ENCODE measurements around the gene CUEDC1. TPM values are rescaled to one million over a fixed set of nuclear protein-coding genes. Genes with fewer than 3 reads are reported as not detected.

The CUEDC1 gene
- total RNA-seq, 1 donor from 2014 or later = 3.9 TPM

GRCh38 chr17:57915985-57916757, 39.0 kb downstream of the CUEDC1 start:
- no peak for DNase-seq (ENCODE audit: low read depth in 2 of 2)

DNA sequence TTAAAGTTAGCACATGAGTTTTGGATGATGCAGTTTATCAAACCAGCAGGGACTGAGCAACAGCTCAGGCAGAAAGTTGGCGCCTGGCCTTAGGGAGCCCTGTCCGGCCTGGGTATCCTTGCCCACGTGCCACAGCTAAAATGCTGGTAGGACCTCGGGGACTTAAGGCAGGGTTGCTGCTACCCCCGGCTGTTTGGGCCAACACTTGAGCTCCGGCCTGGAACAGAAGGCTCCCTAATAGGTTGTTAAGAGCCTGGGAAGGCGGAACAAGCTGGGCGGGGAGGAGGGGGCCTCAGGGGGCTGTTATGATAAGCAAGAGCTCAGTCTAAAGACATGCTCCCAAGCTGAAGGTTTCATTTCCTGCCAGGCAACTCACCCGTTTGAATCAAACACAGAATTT, 39.7 kb downstream of the CUEDC1 start:
- DNase-seq (ENCODE audit: low read depth in 2 of 2) = no peak

DNA sequence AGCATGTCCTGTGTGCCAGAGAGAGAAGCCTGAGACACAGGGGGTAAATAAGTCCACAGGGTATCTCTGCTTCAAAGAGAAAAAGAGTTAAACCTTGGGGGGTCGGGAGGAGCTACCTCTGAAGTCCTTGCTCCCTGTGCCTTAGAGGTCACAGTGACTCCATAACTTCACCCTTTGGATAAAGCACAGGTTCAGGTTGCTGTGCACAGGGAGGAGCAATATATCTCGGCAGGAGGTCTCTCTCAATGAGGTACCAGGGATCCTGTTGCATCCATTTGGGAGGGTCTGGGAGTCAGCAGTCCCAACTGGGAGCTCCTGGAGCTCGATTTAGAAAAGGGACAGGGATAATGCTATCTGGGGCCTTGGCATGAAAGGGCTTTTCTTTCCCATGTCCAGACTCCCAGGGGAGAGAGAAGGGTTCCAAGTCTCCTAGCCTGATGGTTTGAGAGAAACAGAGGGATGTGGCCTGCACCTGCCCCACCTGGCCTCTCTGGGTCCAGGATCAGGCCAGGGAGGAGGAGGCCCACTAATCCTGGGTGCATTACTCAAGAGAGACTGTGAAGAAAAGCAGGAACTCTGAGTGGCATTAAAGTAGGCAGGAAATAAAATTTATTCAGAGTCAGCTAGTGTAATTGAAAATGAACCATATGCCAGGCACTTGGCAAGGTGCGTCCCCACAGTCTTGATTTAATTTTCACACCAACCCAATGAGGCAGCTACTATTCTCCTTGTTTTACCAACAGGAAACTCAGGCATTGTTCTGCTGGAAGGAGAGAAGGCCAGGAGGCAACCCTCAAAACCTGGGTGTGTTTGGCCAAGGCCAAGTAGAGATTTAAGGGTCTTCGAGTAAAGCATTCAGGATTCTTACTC, 40.7 kb downstream of the CUEDC1 start:
- DNase-seq (ENCODE audit: low read depth in 2 of 2) = no peak

DNA sequence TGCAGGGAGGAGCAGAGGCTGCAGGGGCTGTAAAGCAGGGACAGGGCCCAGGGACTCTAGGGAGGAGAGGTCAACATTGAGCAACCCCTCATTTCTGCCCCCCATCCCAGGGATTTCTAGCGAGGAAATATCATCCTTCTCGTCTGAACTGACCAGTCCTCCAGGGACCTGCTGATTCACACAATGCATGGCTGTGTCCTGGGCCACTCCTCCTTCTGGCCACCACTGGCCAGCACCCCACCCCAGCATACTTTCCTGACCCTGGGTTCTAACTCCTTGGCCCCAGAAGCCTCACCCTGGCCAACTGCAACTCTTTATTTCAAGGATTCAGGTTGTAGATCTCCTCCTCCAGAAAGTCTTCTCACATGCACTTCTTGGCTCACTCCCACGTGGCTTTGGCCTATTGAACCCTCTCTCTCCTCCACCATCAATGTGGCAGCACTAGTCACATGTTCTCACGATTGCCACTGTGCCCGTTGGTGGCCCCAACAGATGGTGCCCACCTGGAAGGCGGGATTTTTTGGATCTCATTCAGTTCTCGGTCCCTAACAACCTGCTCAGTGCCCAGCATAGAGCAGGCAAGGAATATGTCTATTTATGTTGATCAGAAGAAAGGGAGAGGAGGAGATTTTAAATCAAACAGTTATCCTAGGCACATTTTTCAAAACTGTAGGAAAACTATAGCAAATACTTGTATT, 41.5 kb downstream of the CUEDC1 start:
- no peak for DNase-seq (ENCODE audit: low read depth in 2 of 2)

DNA sequence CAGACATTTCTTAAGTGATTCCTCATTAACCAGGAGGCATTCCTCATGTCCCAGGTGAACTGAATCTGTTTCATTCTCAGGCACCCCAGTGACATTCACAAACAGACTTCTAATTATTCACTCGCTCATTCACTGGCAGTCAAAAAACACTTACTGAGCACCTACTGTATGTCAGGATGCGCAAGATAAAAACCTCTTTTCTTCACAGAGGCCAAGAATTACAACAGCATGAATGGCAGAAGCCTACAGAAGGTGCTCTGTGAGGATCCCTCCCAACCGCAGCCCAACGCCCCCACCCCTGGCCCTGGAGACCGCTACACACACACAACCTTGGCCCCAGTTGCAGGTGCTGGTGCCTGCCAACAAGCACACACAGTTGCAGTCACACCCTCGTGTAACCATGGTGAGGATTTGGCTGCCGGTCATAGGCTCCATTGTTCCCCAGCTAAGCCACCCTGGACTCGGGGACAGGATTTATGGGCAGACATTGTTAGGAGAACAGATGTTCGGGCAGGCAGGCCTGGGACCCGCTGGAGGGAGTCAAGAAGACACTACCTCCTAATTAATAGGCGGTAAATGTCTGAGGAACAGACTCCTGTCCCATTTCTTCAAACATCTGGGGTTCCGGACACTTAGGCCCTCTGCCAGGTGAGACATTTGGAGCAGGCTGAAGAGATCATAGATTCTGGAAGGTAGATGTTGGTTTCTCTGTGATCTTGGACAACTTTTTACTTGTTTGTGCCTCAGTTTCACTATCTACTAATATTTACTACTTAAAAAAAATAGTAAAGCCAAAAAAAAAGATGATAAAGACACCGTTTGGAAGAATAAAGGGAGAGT, 43.2 kb downstream of the CUEDC1 start:
- DNase-seq (ENCODE audit: low read depth in 2 of 2) = peak; percentile 92 to 94

DNA sequence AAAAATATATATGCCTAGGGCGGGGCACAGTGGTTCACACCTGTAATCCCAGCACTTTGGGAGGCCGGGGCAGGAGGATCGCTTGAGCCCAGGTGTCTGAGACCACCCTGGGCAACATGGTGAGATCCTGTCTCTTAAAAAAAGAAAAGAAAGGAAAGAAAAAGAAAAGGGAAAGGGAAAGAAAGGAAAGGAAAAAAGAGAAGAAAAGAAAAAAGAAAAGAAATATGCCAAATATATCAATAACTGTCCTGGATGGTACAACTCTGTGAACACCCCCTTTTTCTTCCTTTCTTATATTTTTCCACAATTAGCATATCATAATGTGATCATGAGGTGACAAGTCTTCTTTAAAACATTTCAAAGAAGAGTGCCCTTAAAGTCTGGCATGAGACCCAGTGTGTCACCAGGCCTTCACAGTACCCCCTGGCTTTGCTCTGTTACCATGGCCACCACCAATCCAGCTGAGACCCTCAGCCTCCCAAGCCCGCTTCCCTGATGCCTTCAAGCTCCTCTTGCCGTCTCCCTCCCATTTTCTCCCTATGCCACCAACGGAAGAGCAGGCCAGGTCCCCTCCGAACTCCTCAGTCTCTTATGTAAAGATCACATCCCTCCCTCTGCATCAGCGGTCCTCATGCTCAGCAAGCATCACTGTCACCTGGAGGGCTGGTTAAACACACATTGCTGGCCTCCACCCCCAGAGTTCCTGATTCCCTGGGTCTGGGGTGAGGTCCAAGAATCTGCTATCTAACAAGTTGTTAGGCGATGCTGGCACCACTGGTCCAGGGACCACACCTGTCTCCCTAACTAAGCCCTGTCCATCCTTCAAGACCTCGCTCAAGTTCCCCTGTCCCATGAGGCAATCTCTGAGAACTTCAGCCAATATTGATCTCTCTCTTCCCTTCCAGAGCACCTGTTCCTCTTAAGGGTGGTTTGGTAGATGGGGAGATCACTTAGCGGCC, 44.5 kb downstream of the CUEDC1 start:
- no peak for DNase-seq (ENCODE audit: low read depth in 2 of 2)

GRCh38 chr17:57909551-57909950, 45.7 kb downstream of the CUEDC1 start:
- no peak for DNase-seq (ENCODE audit: low read depth in 2 of 2)

GRCh38 chr17:57908278-57908677, 46.9 kb downstream of the CUEDC1 start:
- DNase-seq (ENCODE audit: low read depth in 2 of 2) = no peak

DNA sequence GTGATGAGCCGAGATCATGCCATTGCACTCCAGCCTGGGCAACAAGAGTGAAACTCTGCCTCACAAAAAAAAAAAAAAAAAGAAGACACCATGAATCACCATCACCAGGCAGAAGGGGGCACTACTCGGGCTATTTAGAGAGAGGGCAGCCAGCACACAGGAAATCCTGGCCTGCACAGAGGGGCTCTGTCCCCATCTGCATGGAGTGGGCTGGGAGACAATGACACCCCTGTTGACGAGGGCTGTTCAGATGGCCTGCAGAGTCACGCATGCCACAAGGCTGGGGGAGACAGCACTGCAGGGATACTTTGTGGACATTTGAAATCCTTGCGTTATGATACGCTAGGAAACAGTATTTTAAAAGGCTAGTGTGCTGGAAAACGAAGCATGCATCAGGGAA, 48.3 kb downstream of the CUEDC1 start:
- DNase-seq (ENCODE audit: low read depth in 2 of 2) = no peak

- no peak for DNase-seq (ENCODE audit: low read depth in 2 of 2)
Observed at GRCh38 chr17:57905875-57906455, 49.2 kb downstream of the CUEDC1 start.

- no peak for DNase-seq (ENCODE audit: low read depth in 2 of 2)
Observed at GRCh38 chr17:57903961-57904360, 51.3 kb downstream of the CUEDC1 start.

GRCh38 chr17:57902800-57903759, 52.1 kb downstream of the CUEDC1 start:
- peak in 1 of 2 donors; percentile 77 for DNase-seq (ENCODE audit: low read depth in 2 of 2)

GRCh38 chr17:57902117-57902799, 53.0 kb downstream of the CUEDC1 start:
- DNase-seq (ENCODE audit: low read depth in 2 of 2) = peak; percentile 22 to 62

DNA sequence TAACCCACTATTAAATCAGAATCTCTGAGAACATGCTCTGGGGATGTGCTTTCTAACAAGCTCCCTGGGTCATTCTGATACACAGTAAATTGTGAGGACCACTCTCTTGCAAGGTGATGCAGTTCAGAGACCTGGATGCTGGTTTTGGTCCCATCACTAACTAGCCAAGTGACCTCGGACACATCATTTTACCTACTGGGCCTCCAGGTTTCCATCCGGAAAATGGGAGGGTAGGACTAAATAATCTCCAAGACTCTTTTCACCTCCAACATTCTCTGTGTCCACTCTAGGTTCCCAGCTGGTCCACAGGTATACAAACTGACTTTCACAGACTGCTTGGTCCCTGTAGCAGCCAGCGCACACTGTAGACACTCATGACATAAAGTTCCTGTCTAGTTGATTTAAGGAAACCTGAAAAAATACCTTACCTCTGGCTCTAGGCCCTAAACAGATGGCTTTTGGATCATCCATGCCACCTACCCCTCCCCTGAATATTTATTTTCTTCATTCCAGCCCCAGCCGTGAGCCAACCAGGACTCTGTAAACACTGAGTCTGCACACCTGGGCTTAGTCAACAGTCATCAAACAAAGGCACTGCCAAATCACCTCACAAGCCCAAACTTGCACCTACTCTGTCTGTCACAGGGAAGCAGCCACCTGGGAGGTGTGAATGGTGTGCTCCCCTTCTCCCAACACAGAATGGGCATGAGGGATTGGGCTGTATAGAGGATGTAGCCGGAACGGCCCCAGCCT, 54.0 kb downstream of the CUEDC1 start:
- no peak for DNase-seq (ENCODE audit: low read depth in 2 of 2)

DNA sequence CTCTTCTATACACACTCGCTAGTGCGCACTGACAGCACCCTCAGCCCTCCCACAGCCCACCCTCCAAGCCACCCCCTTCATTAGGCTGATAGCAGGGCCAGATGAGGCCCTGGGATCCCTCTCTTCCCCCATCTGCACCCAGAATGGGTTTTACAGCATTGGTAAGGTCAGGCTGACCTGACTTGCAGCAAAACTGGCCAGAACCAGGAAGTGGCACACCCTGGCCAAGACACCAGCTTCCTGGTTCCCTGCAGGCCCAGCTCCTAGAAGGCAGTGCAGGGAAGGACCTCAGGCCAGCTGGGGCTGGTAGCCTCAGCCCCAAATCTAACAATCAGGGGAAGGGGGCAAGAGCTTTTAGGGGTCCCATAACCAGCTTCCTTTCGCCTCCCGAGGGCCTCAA, 55.4 kb downstream of the CUEDC1 start:
- no peak for DNase-seq (ENCODE audit: low read depth in 2 of 2)

- no peak for DNase-seq (ENCODE audit: low read depth in 2 of 2)
Observed at GRCh38 chr17:57899391-57899790, 55.8 kb downstream of the CUEDC1 start.
